K562 (cell line): ENCODE results near the gene CCNDBP1. TPM values are rescaled to one million over a fixed set of nuclear protein-coding genes. Genes with fewer than 3 reads are reported as not detected.

ENCODE experiments used
- ATAC-seq: fragments of 200-7000 bp; cut with Tn5 transposase; 3 replicates; pipeline ENCODE4 v1.9.1; 2020; ENCODE audit warnings: moderate library complexity
- BruUV-seq: library from RNA; stranded (reverse); fragments of 400-500 nt; replicated peaks from 2 replicates; lab custom pipeline; 2021; lab: Mats Ljungman, UMichigan
- CTCF ChIA-PET: fragments of 300-600 bp; formaldehyde crosslinking; extraction: SDS; loops from one replicate; lab custom pipeline; 2021; ENCODE audit warnings: low intra/inter-chr PET ratio; lab: Yijun Ruan, JAX
- POLR2A ChIA-PET: fragments of 300-600, 350-650 bp; sonication (Branson Sonifier 250); formaldehyde crosslinking; extraction: SDS; loops from one replicate; lab custom pipeline; 2021; ENCODE audit warnings: antibody characterized with exemption, inconsistent platforms; lab: Yijun Ruan, JAX
- DNase-seq, 4 experiments: peaks; one replicate each; pipeline versions ENCODE4 v3.0.0 to v3.0.0-alpha.2; 2011 to 2018; ENCODE audit warnings: low spot score in 3 of 4, mixed read lengths in 3 of 4; ENCODE audit errors: extremely low read depth in 1 of 4
- FAIRE-seq: peaks from 2 replicates; lab custom pipeline; 2011; peaks lifted over from hg19 to GRCh38; lab: Jason Lieb, UNC
- H2AFZ ChIP-seq: 2 replicates; pipeline ENCODE4 v1.6.0; 2011; ENCODE audit warnings: low read depth, low read length, control low read depth, inconsistent platforms
- H3K27ac ChIP-seq: fragments of 200-600 bp; 3 replicates; pipeline ENCODE4 v1.8.0; 2011; ENCODE audit warnings: low read depth, mild to moderate bottlenecking, control low read depth, inconsistent platforms, low read length, moderate library complexity, mixed read lengths; ENCODE audit errors: extremely low read depth
- H3K27me3 ChIP-seq, 2 experiments: fragments of 300-600 bp in 1 of 2; 2 replicates in 1 of 2; 3 replicates in 1 of 2; pipeline versions ENCODE4 v1.6.0 to v1.8.0; 2011; ENCODE audit warnings: inconsistent platforms in 2 of 2, low read length in 2 of 2, mild to moderate bottlenecking in 1 of 2, mixed read lengths in 1 of 2, moderate library complexity in 1 of 2; ENCODE audit not compliant: control insufficient read depth in 2 of 2, insufficient read depth in 2 of 2
- H3K36me3 ChIP-seq: fragments of 300-600 bp; 3 replicates; pipeline ENCODE4 v1.8.0; 2011; ENCODE audit warnings: mild to moderate bottlenecking, low read length, inconsistent platforms; ENCODE audit not compliant: control insufficient read depth, insufficient read depth
- H3K4me1 ChIP-seq, 2 experiments: fragments of 200-600 bp in 1 of 2; replicated peaks in 1 of 2; 2 replicates in 1 of 2; 3 replicates in 1 of 2; pipeline versions ENCODE4 v1.5.1 to v1.8.0; 2011; ENCODE audit warnings: inconsistent platforms in 2 of 2, low read length in 2 of 2, mild to moderate bottlenecking in 1 of 2, mixed read lengths in 1 of 2, moderate library complexity in 1 of 2; ENCODE audit not compliant: control insufficient read depth in 2 of 2, insufficient read depth in 2 of 2
- H3K4me2 ChIP-seq: 2 replicates; pipeline ENCODE4 v1.6.1; 2011; ENCODE audit warnings: low read length, control low read depth, inconsistent platforms, mixed read lengths; ENCODE audit not compliant: insufficient read depth
- H3K4me3 ChIP-seq: fragments of 200-600 bp; sonication (generic), shearing (Covaris generic); 2 replicates; pipeline ENCODE4 v1.5.1; 2016; ENCODE audit warnings: control low read depth, inconsistent platforms
- H3K79me2 ChIP-seq: fragments of 200-600 bp; 3 replicates; pipeline ENCODE4 v1.8.0; 2011; ENCODE audit warnings: low read length, inconsistent platforms; ENCODE audit not compliant: control insufficient read depth, insufficient read depth
- H3K9ac ChIP-seq, 2 experiments: 2 replicates each; pipeline versions ENCODE4 v1.6.0 to v1.6.1; 2011; ENCODE audit warnings: low read depth in 2 of 2, low read length in 2 of 2, control low read depth in 1 of 2, inconsistent platforms in 1 of 2, mild to moderate bottlenecking in 1 of 2, mixed read lengths in 1 of 2; ENCODE audit not compliant: insufficient read depth in 1 of 2
- H3K9me1 ChIP-seq: one replicate; pipeline ENCODE4 v1.6.0; 2011; ENCODE audit warnings: inconsistent platforms, mild to moderate bottlenecking, low read length, moderate library complexity; ENCODE audit not compliant: control insufficient read depth, insufficient read depth
- H3K9me3 ChIP-seq: replicated peaks from 2 replicates; pipeline ENCODE4 v1.5.1; 2011; ENCODE audit warnings: low read depth, low read length, inconsistent platforms; ENCODE audit not compliant: control insufficient read depth, insufficient read depth
- H4K20me1 ChIP-seq: replicated peaks from 2 replicates; pipeline ENCODE4 v1.6.1; 2011; ENCODE audit warnings: low read length, inconsistent platforms, mixed read lengths; ENCODE audit not compliant: control insufficient read depth, insufficient read depth
- CHD1 ChIP-seq: fragments of 200-600 bp; sonication (generic); IDR thresholded peaks from one replicate; pipeline ENCODE4 v1.6.1; 2012; ENCODE audit warnings: mild to moderate bottlenecking, moderate library complexity, low read length, inconsistent platforms
- JUND ChIP-seq, 2 experiments: IDR thresholded peaks; 2 replicates in 1 of 2; 3 replicates in 1 of 2; pipeline ENCODE4 v1.6.1; 2011; ENCODE audit warnings: borderline replicate concordance in 2 of 2, low read depth in 2 of 2, low read length in 2 of 2, improper control_type of control experiment in 1 of 2, missing biosample characterization in 1 of 2, missing genetic modification characterization in 1 of 2, missing genetic modification reagents in 1 of 2
- MITF ChIP-seq: IDR thresholded peaks from 2 replicates; pipeline ENCODE4 v1.6.1; 2014; ENCODE audit warnings: antibody characterized with exemption
- NCOA1 ChIP-seq: fragments of 450-650 bp; IDR thresholded peaks from 2 replicates; pipeline ENCODE4 v1.6.1; 2016; ENCODE audit warnings: low read depth
- PATZ1 ChIP-seq: fragments of 250-450 bp; sonication (Bioruptor Pico); IDR thresholded peaks from 2 replicates; pipeline ENCODE4 v1.5.0; 2020; ENCODE audit warnings: mild to moderate bottlenecking, borderline replicate concordance
- SAP30 ChIP-seq: fragments of 200-600 bp; sonication (generic); IDR thresholded peaks from 2 replicates; pipeline ENCODE4 v1.6.1; 2012; ENCODE audit warnings: borderline replicate concordance, low read depth, mild to moderate bottlenecking, moderate library complexity, low read length, control low read depth, inconsistent platforms; ENCODE audit not compliant: insufficient read depth, poor library complexity, severe bottlenecking
- TAF9B ChIP-seq: fragments of 450-650 bp; IDR thresholded peaks from 2 replicates; pipeline ENCODE4 v1.6.1; 2018; ENCODE audit warnings: mild to moderate bottlenecking; ENCODE audit not compliant: partially characterized antibody
- TEAD4 ChIP-seq, 2 experiments: sonication (generic) in 1 of 2; formaldehyde crosslinking in 1 of 2; IDR thresholded peaks; 2 replicates each; pipeline versions ENCODE4 v1.6.1 to v1.8.0; 2012 to 2022; ENCODE audit warnings: borderline replicate concordance in 1 of 2, inconsistent platforms in 1 of 2, low read length in 1 of 2, mild to moderate bottlenecking in 1 of 2, missing genetic modification reagents in 1 of 2
- XRCC3 ChIP-seq: fragments of 450-650 bp; IDR thresholded peaks from 2 replicates; pipeline ENCODE4 v1.6.1; 2017; ENCODE audit warnings: mild to moderate bottlenecking, moderate library complexity
- ZKSCAN3 ChIP-seq: fragments of 250-450 bp; sonication (Bioruptor Pico); IDR thresholded peaks from 2 replicates; pipeline ENCODE4 v1.4.0; 2020
- ZNF395 ChIP-seq: fragments of 200-800 bp; sonication (Bioruptor generic); IDR thresholded peaks from 2 replicates; pipeline ENCODE4 v1.6.1; 2017; ENCODE audit warnings: missing genetic modification characterization, missing compliant biosample characterization
- ZNF41 ChIP-seq: fragments of 250-450 bp; sonication (Bioruptor Pico); conservative IDR thresholded peaks from 2 replicates; pipeline ENCODE4 v1.4.0; 2020; ENCODE audit warnings: mild to moderate bottlenecking
- WGBS: fragments of 100-300 bp; shearing (Covaris generic); methylation state at CpG from one replicate; pipeline ENCODE4 v1.1.6; 2016; ENCODE audit warnings: low coverage, mixed read lengths; ENCODE audit not compliant: insufficient coverage; ENCODE audit errors: missing lambda C conversion rate; 5-methylcytosine and 5-hydroxymethylcytosine counted together
- in situ Hi-C: fragments of 300-500 bp; cut with MboI; formaldehyde crosslinking; loops from 4 replicates; pipeline ENCODE4 v1.15.0; 2018; ENCODE audit warnings: inconsistent platforms, mixed read lengths
- intact Hi-C: fragments of 100-400 bp; cut with micrococcal nuclease; formaldehyde crosslinking; loops from 2 replicates; pipeline ENCODE4 v1.14.2; 2022
- polyA plus RNA-seq, 8 experiments: library from polyadenylated mRNA; depleted of rRNA in 4 of 8; stranded (reverse) in 5 of 8; unstranded in 3 of 8; fragments of >200 nt; fragmentation: Nextera tagmentation in 2 of 8; fragmentation: Illumina TruSeq in 1 of 8; extraction: Ambion mirVana in 2 of 8; extraction: Trizol in 1 of 8; gene quantifications; 2 replicates each; pipeline versions ENCODE4 v1.2.1 to v1.2.3, GENCODE V29; 2011 to 2014; ENCODE audit warnings: inconsistent platforms in 1 of 8, missing spikeins in 1 of 8
- total RNA-seq, 7 experiments: library from RNA; depleted of rRNA in 6 of 7; stranded (reverse); fragments of >200 nt in 6 of 7; fragmentation: Illumina TruSeq in 2 of 7; extraction: Trizol in 2 of 7; gene quantifications; 2 replicates each; pipeline versions ENCODE4 v1.2.1 to v1.2.3, GENCODE V29; 2011 to 2021; ENCODE audit warnings: low replicate concordance in 1 of 7

The CCNDBP1 gene
- total and polyA plus RNA-seq, 9 of the 15 experiments (the other 6 are each of a cell fraction or from before 2014, with no cell fraction given), result 37.0 to 111 (median 55.5) TPM

- TF ChIP-seq MITF, result no peak
Measured at GRCh38 chr15:43193710-43194109, 8.5 kb downstream of the CCNDBP1 start (continued).

- in situ Hi-C loops (no loop called here), intact Hi-C loops (no loop called here)
- Histone ChIP-seq H3K4me1 (no peaks in the 10 kb centered on the region), H3K4me2 (no peak overlapping the region), H4K20me1 (no peaks in the 10 kb centered on the region), H3K9ac (no peak overlapping the region), H2AFZ (no peak overlapping the region), H3K79me2 (no peaks in the 10 kb centered on the region), H3K36me3 (peaks cover 63% of the 10 kb centered on the region), H3K27me3 (no peaks in the 10 kb centered on the region), H3K4me3 (no peak overlapping the region), H3K27ac (no peak overlapping the region), H3K9me3 (peaks cover 2% of the 10 kb centered on the region; the same call in 1 of the 2 replicates), H3K9me1 (no peaks in the 10 kb centered on the region)
- ATAC-seq (no peak), DNase-seq (no peak), FAIRE-seq (no peak)
- ChIA-PET CTCF (no interaction called here), POLR2A (interaction anchor here (0.6 to 4.7 kb wide), 9 partner anchors 9 to 327 kb away, joined by 3 to 20 read pairs (median 3); partner anchors contain the start of gene CCNDBP1)
- WGBS, result 64% methylated on average over 2 of the region's 2 CpGs
- BruUV-seq, result no TSS peak
- TF ChIP-seq SAP30 (no peak), ZNF41 (CRISPR knock-in tag) (no peak), CHD1 (no peak), NCOA1 (no peak), TEAD4 (IDR thresholded peaks at IDR 0.05; ENCODE audit: low read length) (no peak), TEAD4 (CRISPR knock-in tag; IDR thresholded peaks at IDR 0.05; ENCODE audit: borderline replicate concordance) (no peak), XRCC3 (no peak), ZKSCAN3 (CRISPR knock-in tag) (no peak), ZNF395 (CRISPR knock-in tag) (no peak), JUND (IDR thresholded peaks at IDR 0.05; ENCODE audit: borderline replicate concordance, low read depth, low read length) (no peak), JUND (tag; IDR thresholded peaks at IDR 0.05; ENCODE audit: borderline replicate concordance, low read depth, low read length) (no peak), PATZ1 (no peak), TAF9B (no peak)
Measured at GRCh38 chr15:43194795-43195194, 9.6 kb downstream of the CCNDBP1 start.
